Smooth muscle cell (in vitro differentiated cells): ENCODE results near the gene RAB19. TPM values are rescaled to one million over a fixed set of nuclear protein-coding genes. Genes with fewer than 3 reads are reported as not detected.

Experiments used
- DNase-seq: peaks from one replicate; lab custom pipeline; 2025; ENCODE audit not compliant: unreplicated experiment; lab: John Stamatoyannopoulos, UW
- H2AFZ ChIP-seq: fragments of 200-600 bp; sonication (generic); 2 replicates; pipeline ENCODE4 v1.6.0; 2016; ENCODE audit warnings: antibody characterized with exemption, low read depth, mild to moderate bottlenecking
- H3F3A ChIP-seq: fragments of 200-600 bp; sonication (generic); 2 replicates; pipeline ENCODE4 v1.6.0; 2017; ENCODE audit warnings: antibody characterized with exemption, low read depth
- H3K27ac ChIP-seq: fragments of 200-600 bp; sonication (generic); 2 replicates; pipeline ENCODE4 v1.5.1; 2016; ENCODE audit warnings: low read depth, mild to moderate bottlenecking
- H3K27me3 ChIP-seq: fragments of 200-600 bp; sonication (generic); 2 replicates; pipeline ENCODE4 v1.6.1; 2016; ENCODE audit warnings: low read depth, mild to moderate bottlenecking
- H3K36me3 ChIP-seq: fragments of 200-600 bp; sonication (generic); 2 replicates; pipeline ENCODE4 v1.5.1; 2016; ENCODE audit warnings: low read depth
- H3K4me1 ChIP-seq: fragments of 200-600 bp; sonication (generic); 2 replicates; pipeline ENCODE4 v1.5.1; 2016; ENCODE audit warnings: low read depth
- H3K4me2 ChIP-seq: fragments of 200-600 bp; sonication (generic); 2 replicates; pipeline ENCODE4 v1.6.0; 2016; ENCODE audit warnings: mild to moderate bottlenecking
- H3K4me3 ChIP-seq: fragments of 200-600 bp; sonication (generic); 2 replicates; pipeline ENCODE4 v1.5.1; 2016; ENCODE audit warnings: mild to moderate bottlenecking
- H3K79me2 ChIP-seq: fragments of 200-600 bp; sonication (generic); 2 replicates; pipeline ENCODE4 v1.6.0; 2016; ENCODE audit warnings: low read depth, mild to moderate bottlenecking
- H3K9ac ChIP-seq: fragments of 200-600 bp; sonication (generic); 2 replicates; pipeline ENCODE4 v1.6.0; 2016; ENCODE audit warnings: low read depth
- H3K9me3 ChIP-seq: fragments of 200-600 bp; sonication (generic); replicated peaks from 2 replicates; pipeline ENCODE4 v1.5.1; 2016; ENCODE audit warnings: low read depth
- H4K20me1 ChIP-seq: fragments of 200-600 bp; sonication (generic); 2 replicates; pipeline ENCODE4 v1.6.0; 2016; ENCODE audit warnings: low read depth
- WGBS: methylation state at CpG from one replicate; pipeline ENCODE4 v1.1.7; 2016; ENCODE audit warnings: low lambda C conversion rate; 5-methylcytosine and 5-hydroxymethylcytosine counted together
- polyA plus RNA-seq: library from polyadenylated mRNA; unstranded; fragments of >200 nt; fragmentation: Nextera tagmentation; extraction: Ambion mirVana; gene quantifications from 2 replicates; pipeline ENCODE4 v1.2.1, GENCODE V29; 2016
- total RNA-seq: library from RNA; depleted of rRNA; stranded (reverse); fragments of >200 nt; gene quantifications from 2 replicates; pipeline ENCODE4 v1.2.3, GENCODE V29; 2014
- TF ChIP-seq, protein P1 (sequence below): fragments of 200-600 bp; sonication (generic); IDR thresholded peaks from 2 replicates; pipeline ENCODE4 v1.5.1; 2017; ENCODE audit warnings: borderline replicate concordance, mild to moderate bottlenecking, antibody characterized with exemption; ENCODE audit not compliant: insufficient read depth, poor library complexity, severe bottlenecking

RAB19 gene
- total and polyA plus RNA-seq, 2 experiments from 2014 or later: not detected

DNA sequence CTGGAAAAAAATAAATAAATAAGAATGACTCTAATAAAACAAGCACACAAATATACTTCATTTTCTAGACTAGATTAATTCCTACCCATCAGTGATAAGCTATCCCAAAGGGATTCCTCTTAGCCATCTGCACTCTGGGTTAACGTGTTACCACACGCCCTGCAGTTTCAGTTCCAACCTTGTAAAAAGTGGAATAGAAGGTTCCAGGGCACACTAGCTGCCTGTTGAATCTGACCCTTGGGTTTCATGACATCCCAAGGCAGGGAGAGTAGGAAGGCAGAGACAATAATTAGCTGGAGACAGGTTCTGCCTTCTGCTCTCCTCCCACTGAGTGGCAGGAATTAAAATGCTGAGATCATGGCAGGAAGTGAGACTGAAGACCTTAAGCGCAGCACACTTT lies 39.0 kb upstream of the RAB19 start:
- H4K20me1 ChIP-seq: peaks cover 17% of the 10 kb centered on the region
- no peaks in the 10 kb centered on the region for H3K36me3 ChIP-seq
- TF ChIP-seq, protein P1, sequence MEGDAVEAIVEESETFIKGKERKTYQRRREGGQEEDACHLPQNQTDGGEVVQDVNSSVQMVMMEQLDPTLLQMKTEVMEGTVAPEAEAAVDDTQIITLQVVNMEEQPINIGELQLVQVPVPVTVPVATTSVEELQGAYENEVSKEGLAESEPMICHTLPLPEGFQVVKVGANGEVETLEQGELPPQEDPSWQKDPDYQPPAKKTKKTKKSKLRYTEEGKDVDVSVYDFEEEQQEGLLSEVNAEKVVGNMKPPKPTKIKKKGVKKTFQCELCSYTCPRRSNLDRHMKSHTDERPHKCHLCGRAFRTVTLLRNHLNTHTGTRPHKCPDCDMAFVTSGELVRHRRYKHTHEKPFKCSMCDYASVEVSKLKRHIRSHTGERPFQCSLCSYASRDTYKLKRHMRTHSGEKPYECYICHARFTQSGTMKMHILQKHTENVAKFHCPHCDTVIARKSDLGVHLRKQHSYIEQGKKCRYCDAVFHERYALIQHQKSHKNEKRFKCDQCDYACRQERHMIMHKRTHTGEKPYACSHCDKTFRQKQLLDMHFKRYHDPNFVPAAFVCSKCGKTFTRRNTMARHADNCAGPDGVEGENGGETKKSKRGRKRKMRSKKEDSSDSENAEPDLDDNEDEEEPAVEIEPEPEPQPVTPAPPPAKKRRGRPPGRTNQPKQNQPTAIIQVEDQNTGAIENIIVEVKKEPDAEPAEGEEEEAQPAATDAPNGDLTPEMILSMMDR: no peak
- no peak overlapping the region for H3K4me3 ChIP-seq
- H3K27ac ChIP-seq: peak overlapping the region; percentile 11
- H3K4me2 ChIP-seq: no peak overlapping the region
- H3K9me3 ChIP-seq: no peaks in the 10 kb centered on the region
- no peak overlapping the region for H2AFZ ChIP-seq
- no peaks in the 10 kb centered on the region for H3K79me2 ChIP-seq
- DNase-seq: no peak
- no peaks in the 10 kb centered on the region for H3F3A ChIP-seq
- H3K27me3 ChIP-seq: no peaks in the 10 kb centered on the region
- H3K4me1 ChIP-seq: no peaks in the 10 kb centered on the region
- WGBS: 79% methylated on average over 3 of the region's 3 CpGs
- H3K9ac ChIP-seq: no peak overlapping the region

DNA sequence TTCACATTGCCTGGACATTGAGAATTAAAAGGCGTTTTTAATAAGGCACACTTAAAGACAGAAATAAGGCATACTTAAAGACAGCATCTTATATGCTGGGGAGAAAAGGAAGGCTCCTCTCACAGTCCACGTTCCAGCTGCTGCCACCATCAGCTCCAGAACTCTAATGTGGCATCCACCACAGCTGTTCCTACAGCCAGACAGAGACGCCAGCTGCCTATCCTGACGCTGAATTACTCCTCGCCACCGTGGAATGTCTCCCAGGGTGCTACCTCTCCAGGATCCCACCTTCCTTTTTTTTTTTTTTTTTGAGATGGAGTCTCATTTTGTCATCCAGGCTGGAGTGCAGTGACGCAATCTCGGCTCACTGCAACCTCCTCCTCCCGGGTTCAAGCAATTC lies 36.3 kb upstream of the RAB19 start:
- no peak overlapping the region for H3K4me2 ChIP-seq
- no peak overlapping the region for H3K27ac ChIP-seq
- H3K4me1 ChIP-seq: no peaks in the 10 kb centered on the region
- no peaks in the 10 kb centered on the region for H3K9me3 ChIP-seq
- no peak overlapping the region for H3K9ac ChIP-seq
- H3K4me3 ChIP-seq: no peak overlapping the region
- H3K79me2 ChIP-seq: no peaks in the 10 kb centered on the region
- H3F3A ChIP-seq: no peaks in the 10 kb centered on the region
- TF ChIP-seq, protein P1: no peak
- 97% methylated on average over 9 of the region's 9 CpGs for WGBS
- H3K36me3 ChIP-seq: no peaks in the 10 kb centered on the region
- no peak for DNase-seq
- no peaks in the 10 kb centered on the region for H3K27me3 ChIP-seq
- no peak overlapping the region for H2AFZ ChIP-seq
- peaks cover 25% of the 10 kb centered on the region for H4K20me1 ChIP-seq

DNA sequence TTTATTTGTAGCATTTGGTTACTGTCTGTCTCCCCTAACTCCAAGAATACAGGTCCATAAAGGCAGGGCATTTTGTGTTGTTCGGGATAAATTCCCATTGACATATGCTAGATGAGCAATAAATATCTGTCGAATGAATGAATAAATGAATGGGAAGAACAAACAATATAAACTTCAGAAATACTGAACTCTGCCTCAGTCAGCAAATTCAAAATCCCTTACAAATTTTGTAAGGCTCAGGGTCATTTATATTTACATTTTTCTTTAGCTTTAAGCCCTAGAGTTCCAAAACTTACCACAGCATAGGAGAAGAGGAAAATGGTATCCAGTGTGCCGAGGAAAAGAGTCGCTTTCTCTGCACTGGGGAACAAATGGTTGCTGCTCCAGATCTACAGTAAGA lies 34.6 kb upstream of the RAB19 start:
- Histone ChIP-seq H2AFZ (no peak overlapping the region), H3K36me3 (no peaks in the 10 kb centered on the region), H3F3A (no peaks in the 10 kb centered on the region), H3K9ac (no peak overlapping the region), H3K9me3 (no peaks in the 10 kb centered on the region), H3K4me2 (no peak overlapping the region), H3K27ac (no peak overlapping the region), H3K4me3 (no peak overlapping the region), H4K20me1 (peaks cover 36% of the 10 kb centered on the region), H3K79me2 (no peaks in the 10 kb centered on the region), H3K4me1 (no peaks in the 10 kb centered on the region), H3K27me3 (no peaks in the 10 kb centered on the region)
- WGBS: 98% methylated on average over 4 of the region's 4 CpGs
- DNase-seq: no peak
- TF ChIP-seq, protein P1: no peak

DNA sequence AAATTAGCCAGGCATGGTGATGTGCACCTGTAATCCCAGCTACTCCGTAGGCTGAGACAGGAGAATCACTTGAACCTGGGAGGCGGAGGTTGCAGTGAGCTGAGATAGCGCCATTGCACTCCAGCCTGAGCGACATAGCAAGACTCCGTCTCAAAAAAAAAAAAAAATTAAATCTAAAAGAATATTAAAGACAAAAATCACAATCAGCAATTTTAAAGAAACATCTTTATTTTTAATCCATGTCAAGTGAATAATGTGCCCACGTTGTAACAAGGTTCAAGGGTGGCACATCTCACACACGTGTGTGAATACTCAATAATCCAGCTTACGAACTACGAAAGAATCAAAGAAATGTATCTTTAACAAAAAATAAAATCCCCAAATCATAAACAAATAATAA lies 28.5 kb upstream of the RAB19 start:
- no peak for DNase-seq
- WGBS: 97% methylated on average over 9 of the region's 9 CpGs
- Histone ChIP-seq H3K79me2 (no peaks in the 10 kb centered on the region), H3K27ac (no peak overlapping the region), H3K4me2 (no peak overlapping the region), H3K4me3 (no peak overlapping the region), H2AFZ (no peak overlapping the region), H3K36me3 (peaks cover 4% of the 10 kb centered on the region), H3K27me3 (no peaks in the 10 kb centered on the region), H3K4me1 (no peaks in the 10 kb centered on the region), H3K9ac (no peak overlapping the region), H3F3A (no peaks in the 10 kb centered on the region), H3K9me3 (no peaks in the 10 kb centered on the region), H4K20me1 (peaks cover 25% of the 10 kb centered on the region)
- TF ChIP-seq, protein P1: no peak
